ENCODE results near the gene ZDHHC22.
A peak's percentile ranks its signal among the peaks of the same experiment; 100 is the strongest.

ZDHHC22 gene

GRCh38 chr14:77103951-77104350 is 37.6 kb downstream of the ZDHHC22 start:
- H3K4me3 ChIP-seq (ENCODE audit: low read length): no peak overlapping the region
- H3K9me3 ChIP-seq (ENCODE audit: control insufficient read depth, insufficient read depth, low read length): no peaks in the 10 kb centered on the region
- peaks cover 70% of the 10 kb centered on the region for H3K36me3 ChIP-seq (ENCODE audit: control insufficient read depth, low read length)
- no peak for TF ChIP-seq EZH2phosphoT487 (IDR thresholded peaks at IDR 0.05; ENCODE audit: borderline replicate concordance, low read length)
- no peak for TF ChIP-seq CTCF (IDR thresholded peaks at IDR 0.05; ENCODE audit: low read depth, low read length, poor library complexity, severe bottlenecking)
- H3K4me2 ChIP-seq (ENCODE audit: low read length): no peak overlapping the region
- H3K79me2 ChIP-seq (ENCODE audit: control insufficient read depth, low read length): peaks cover 69% of the 10 kb centered on the region
- H3K4me1 ChIP-seq (ENCODE audit: control insufficient read depth, low read length): peaks cover 52% of the 10 kb centered on the region
- no peaks in the 10 kb centered on the region; the same call in none of the 2 replicates for H3F3A ChIP-seq (ENCODE audit: control insufficient read depth, insufficient read depth)
- H3K9me2 ChIP-seq (replicated peaks; ENCODE audit: control insufficient read depth, low read length): no peaks in the 10 kb centered on the region
- no peaks in the 10 kb centered on the region for H3K27me3 ChIP-seq (ENCODE audit: control insufficient read depth, low read length)
- H3K27ac ChIP-seq (ENCODE audit: low read depth, low read length): no peak overlapping the region
- H4K20me1 ChIP-seq (ENCODE audit: control insufficient read depth, insufficient read depth, low read depth, low read length): no peaks in the 10 kb centered on the region; the same call in 1 of the 2 replicates

- no peak overlapping the region for H3K4me3 ChIP-seq (ENCODE audit: low read length)
- H3F3A ChIP-seq (ENCODE audit: control insufficient read depth, insufficient read depth): no peaks in the 10 kb centered on the region; the same call in none of the 2 replicates
- no peak overlapping the region for H3K4me2 ChIP-seq (ENCODE audit: low read length)
- TF ChIP-seq EZH2phosphoT487 (IDR thresholded peaks at IDR 0.05; ENCODE audit: borderline replicate concordance, low read length) (no peak), CTCF (IDR thresholded peaks at IDR 0.05; ENCODE audit: low read depth, low read length, poor library complexity, severe bottlenecking) (no peak)
- no peaks in the 10 kb centered on the region for H3K27me3 ChIP-seq (ENCODE audit: control insufficient read depth, low read length)
- H3K79me2 ChIP-seq (ENCODE audit: control insufficient read depth, low read length): peaks cover 74% of the 10 kb centered on the region
- H3K9me3 ChIP-seq (ENCODE audit: control insufficient read depth, insufficient read depth, low read length): no peaks in the 10 kb centered on the region
- no peak overlapping the region for H3K27ac ChIP-seq (ENCODE audit: low read depth, low read length)
- H3K4me1 ChIP-seq (ENCODE audit: control insufficient read depth, low read length): peaks cover 54% of the 10 kb centered on the region
- no peaks in the 10 kb centered on the region; the same call in 1 of the 2 replicates for H4K20me1 ChIP-seq (ENCODE audit: control insufficient read depth, insufficient read depth, low read depth, low read length)
- H3K36me3 ChIP-seq (ENCODE audit: control insufficient read depth, low read length): peaks cover 66% of the 10 kb centered on the region
- no peaks in the 10 kb centered on the region for H3K9me2 ChIP-seq (replicated peaks; ENCODE audit: control insufficient read depth, low read length)
Observed at GRCh38 chr14:77103475-77103874, 38.1 kb downstream of the ZDHHC22 start.

GRCh38 chr14:77102154-77102553 is 39.4 kb downstream of the ZDHHC22 start:
- peak overlapping the region; percentile 88; the same call in 1 of the 2 replicates for H3K27ac ChIP-seq (ENCODE audit: low read depth, low read length)
- TF ChIP-seq CTCF (IDR thresholded peaks at IDR 0.05; ENCODE audit: low read depth, low read length, poor library complexity, severe bottlenecking) (no peak), EZH2phosphoT487 (IDR thresholded peaks at IDR 0.05; ENCODE audit: borderline replicate concordance, low read length) (no peak)
- H3K4me3 ChIP-seq (ENCODE audit: low read length): peak overlapping the region; percentile 69
- no peaks in the 10 kb centered on the region for H3K27me3 ChIP-seq (ENCODE audit: control insufficient read depth, low read length)
- H3K4me2 ChIP-seq (ENCODE audit: low read length): peak overlapping the region; percentile 98
- H4K20me1 ChIP-seq (ENCODE audit: control insufficient read depth, insufficient read depth, low read depth, low read length): no peaks in the 10 kb centered on the region; the same call in 1 of the 2 replicates
- peaks cover 57% of the 10 kb centered on the region for H3K4me1 ChIP-seq (ENCODE audit: control insufficient read depth, low read length)
- H3K36me3 ChIP-seq (ENCODE audit: control insufficient read depth, low read length): peaks cover 60% of the 10 kb centered on the region
- H3K79me2 ChIP-seq (ENCODE audit: control insufficient read depth, low read length): peaks cover 79% of the 10 kb centered on the region
- H3K9me3 ChIP-seq (ENCODE audit: control insufficient read depth, insufficient read depth, low read length): no peaks in the 10 kb centered on the region
- H3K9me2 ChIP-seq (replicated peaks; ENCODE audit: control insufficient read depth, low read length): no peaks in the 10 kb centered on the region
- H3F3A ChIP-seq (ENCODE audit: control insufficient read depth, insufficient read depth): no peaks in the 10 kb centered on the region; the same call in none of the 2 replicates

Data from DOHH2 (cell line).